Mesenchymal stem cell (in vitro differentiated cells and primary cell): ENCODE data around the gene ZNF853.

Experiments
- DNase-seq: peaks from one replicate; pipeline ENCODE4 v3.0.0-alpha.2; 2013
- H2AFZ ChIP-seq: one replicate; pipeline ENCODE4 v1.6.1; 2013; ENCODE audit warnings: low read depth, mild to moderate bottlenecking, control low read depth, inconsistent platforms, low read length, moderate library complexity
- H2AK5ac ChIP-seq: 2 replicates; pipeline ENCODE4 v1.6.1; 2013; ENCODE audit warnings: low read length, moderate library complexity, mild to moderate bottlenecking, inconsistent platforms; ENCODE audit not compliant: severe bottlenecking
- H2BK120ac ChIP-seq: one replicate; pipeline ENCODE4 v1.6.1; 2013; ENCODE audit warnings: low read depth, mild to moderate bottlenecking, inconsistent platforms, low read length, moderate library complexity
- H2BK12ac ChIP-seq, 2 experiments: one replicate each; pipeline ENCODE4 v1.6.1; 2013; ENCODE audit warnings: inconsistent platforms in 2 of 2, low read length in 2 of 2, mild to moderate bottlenecking in 2 of 2, moderate library complexity in 2 of 2, control low read depth in 1 of 2
- H2BK15ac ChIP-seq: one replicate; pipeline ENCODE4 v1.6.1; 2013; ENCODE audit warnings: mild to moderate bottlenecking, low read depth, inconsistent platforms; ENCODE audit not compliant: poor library complexity, severe bottlenecking
- H2BK5ac ChIP-seq: 2 replicates; pipeline ENCODE4 v1.6.1; 2013; ENCODE audit warnings: low read depth, mild to moderate bottlenecking, low read length, control low read depth, inconsistent platforms; ENCODE audit not compliant: poor library complexity, severe bottlenecking
- H3K14ac ChIP-seq, 2 experiments: one replicate each; pipeline ENCODE4 v1.6.1; 2013; ENCODE audit warnings: inconsistent platforms in 2 of 2, low read length in 2 of 2, control low read depth in 1 of 2, mild to moderate bottlenecking in 1 of 2, moderate library complexity in 1 of 2
- H3K18ac ChIP-seq, 2 experiments: one replicate each; pipeline ENCODE4 v1.6.1; 2013; ENCODE audit warnings: inconsistent platforms in 2 of 2, low read length in 2 of 2, control low read depth in 1 of 2, low read depth in 1 of 2, mild to moderate bottlenecking in 1 of 2
- H3K23ac ChIP-seq, 2 experiments: one replicate each; pipeline ENCODE4 v1.6.1; 2013; ENCODE audit warnings: inconsistent platforms in 2 of 2, low read length in 2 of 2, mild to moderate bottlenecking in 2 of 2, moderate library complexity in 2 of 2, control low read depth in 1 of 2
- H3K27ac ChIP-seq: 2 replicates; pipeline ENCODE4 v1.5.1; 2013; ENCODE audit warnings: mild to moderate bottlenecking, moderate library complexity, low read length, control low read depth, inconsistent platforms; ENCODE audit not compliant: poor library complexity, severe bottlenecking
- H3K27me3 ChIP-seq, 2 experiments: 2 replicates each; pipeline versions ENCODE4 v1.6.1 to v1.7.0; 2013; ENCODE audit warnings: low read length in 2 of 2, mild to moderate bottlenecking in 2 of 2, moderate library complexity in 2 of 2, control low read depth in 1 of 2, inconsistent platforms in 1 of 2; ENCODE audit not compliant: control insufficient read depth in 1 of 2, insufficient read depth in 1 of 2
- H3K36me3 ChIP-seq, 2 experiments: 2 replicates each; pipeline versions ENCODE4 v1.6.1 to v1.7.0; 2013; ENCODE audit warnings: low read length in 2 of 2, control low read depth in 1 of 2, inconsistent platforms in 1 of 2, low read depth in 1 of 2, mild to moderate bottlenecking in 1 of 2; ENCODE audit not compliant: insufficient read depth in 2 of 2, control insufficient read depth in 1 of 2
- H3K4ac ChIP-seq, 2 experiments: one replicate each; pipeline ENCODE4 v1.6.1; 2013; ENCODE audit warnings: inconsistent platforms in 2 of 2, low read length in 2 of 2, mild to moderate bottlenecking in 2 of 2, moderate library complexity in 2 of 2, control low read depth in 1 of 2, low read depth in 1 of 2
- H3K4me1 ChIP-seq: 2 replicates; pipeline ENCODE4 v1.6.1; 2013; ENCODE audit warnings: low read depth, low read length, control low read depth; ENCODE audit not compliant: control insufficient read depth, insufficient read depth
- H3K4me2 ChIP-seq: 2 replicates; pipeline ENCODE4 v1.6.1; 2013; ENCODE audit warnings: low read length, mild to moderate bottlenecking, inconsistent platforms; ENCODE audit not compliant: poor library complexity, severe bottlenecking
- H3K4me3 ChIP-seq, 2 experiments: 2 replicates each; pipeline versions ENCODE4 v1.5.1 to v1.7.0; 2013; ENCODE audit warnings: low read length in 2 of 2, mild to moderate bottlenecking in 2 of 2, control low read depth in 1 of 2, low read depth in 1 of 2; ENCODE audit not compliant: insufficient read depth in 1 of 2
- H3K79me1 ChIP-seq: replicated peaks from 2 replicates; pipeline ENCODE4 v1.6.1; 2013; ENCODE audit warnings: mild to moderate bottlenecking, control low read depth, low read length, inconsistent platforms; ENCODE audit not compliant: poor library complexity, severe bottlenecking
- H3K9ac ChIP-seq: 2 replicates; pipeline ENCODE4 v1.7.0; 2013; ENCODE audit warnings: mild to moderate bottlenecking, low read length, moderate library complexity
- H3K9me3 ChIP-seq: 2 replicates; pipeline ENCODE4 v1.7.0; 2013; ENCODE audit warnings: mild to moderate bottlenecking, low read length; ENCODE audit not compliant: control insufficient read depth
- H4K8ac ChIP-seq: one replicate; pipeline ENCODE4 v1.6.1; 2013; ENCODE audit warnings: inconsistent platforms, mild to moderate bottlenecking, low read length, moderate library complexity
- H4K91ac ChIP-seq: one replicate; pipeline ENCODE4 v1.6.1; 2013; ENCODE audit warnings: mild to moderate bottlenecking, low read length, inconsistent platforms
- WGBS: methylation state at CpG from one replicate; pipeline ENCODE4 v1.1.7; 2013; ENCODE audit warnings: mixed read lengths; 5-methylcytosine and 5-hydroxymethylcytosine counted together

The ZNF853 gene

GRCh38 chr7:6648815-6649104 is 33.4 kb downstream of the ZNF853 start:
- H2AK5ac ChIP-seq: no peak overlapping the region
- no peak overlapping the region for H3K18ac ChIP-seq
- H2BK5ac ChIP-seq: no peak overlapping the region
- H3K23ac ChIP-seq: no peak overlapping the region
- H4K8ac ChIP-seq: no peak overlapping the region
- H3K9ac ChIP-seq: no peak overlapping the region
- no peak overlapping the region for H3K4ac ChIP-seq
- no peaks in the 10 kb centered on the region for H3K4me1 ChIP-seq
- H3K36me3 ChIP-seq: peaks cover 77 to 97% of the 10 kb centered on the region in 2 experiments
- H3K79me1 ChIP-seq: peaks cover 56% of the 10 kb centered on the region
- H4K91ac ChIP-seq: no peak overlapping the region
- H3K4me2 ChIP-seq: no peak overlapping the region
- no peak overlapping the region for H2BK12ac ChIP-seq
- WGBS: 98% methylated on average over 5 of the region's 5 CpGs
- H2BK120ac ChIP-seq: no peak overlapping the region
- no peak overlapping the region for H3K27ac ChIP-seq
- H3K4me3 ChIP-seq: no peak overlapping the region
- H2BK15ac ChIP-seq: no peak overlapping the region
- no peaks in the 10 kb centered on the region for H3K27me3 ChIP-seq
- H2AFZ ChIP-seq: no peak overlapping the region
- DNase-seq: no peak
- H3K14ac ChIP-seq: no peak overlapping the region
- peaks cover 2% of the 10 kb centered on the region for H3K9me3 ChIP-seq

GRCh38 chr7:6649241-6649961 is 34.0 kb downstream of the ZNF853 start:
- Histone ChIP-seq H3K27ac (no peak overlapping the region), H3K79me1 (peaks cover 62% of the 10 kb centered on the region), H3K4me3 (no peak overlapping the region), H3K18ac (no peak overlapping the region), H3K14ac (no peak overlapping the region), H4K91ac (no peak overlapping the region), H3K4ac (no peak overlapping the region), H3K9ac (no peak overlapping the region), H2AK5ac (no peak overlapping the region), H2BK120ac (no peak overlapping the region), H3K9me3 (peaks cover 2% of the 10 kb centered on the region), H3K4me1 (no peaks in the 10 kb centered on the region), H2AFZ (no peak overlapping the region), H3K4me2 (no peak overlapping the region), H3K23ac (no peak overlapping the region), H2BK15ac (no peak overlapping the region), H2BK12ac (no peak overlapping the region), H3K36me3 (peaks cover 75 to 97% of the 10 kb centered on the region in 2 experiments), H4K8ac (no peak overlapping the region), H3K27me3 (no peaks in the 10 kb centered on the region), H2BK5ac (no peak overlapping the region)
- no peak for DNase-seq
- WGBS: 97% methylated on average over 12 of the region's 13 CpGs

- peaks cover 73 to 97% of the 10 kb centered on the region in 2 experiments for H3K36me3 ChIP-seq
- H3K23ac ChIP-seq: no peak overlapping the region
- H4K91ac ChIP-seq: no peak overlapping the region
- no peaks in the 10 kb centered on the region for H3K4me1 ChIP-seq
- H3K9me3 ChIP-seq: peaks cover 2% of the 10 kb centered on the region
- no peak overlapping the region for H3K18ac ChIP-seq
- no peak overlapping the region for H2BK5ac ChIP-seq
- no peak overlapping the region for H4K8ac ChIP-seq
- no peak overlapping the region for H2AFZ ChIP-seq
- no peak overlapping the region for H3K4ac ChIP-seq
- 98% methylated on average over 10 of the region's 10 CpGs for WGBS
- H3K4me2 ChIP-seq: no peak overlapping the region
- H2BK12ac ChIP-seq: no peak overlapping the region
- H3K27me3 ChIP-seq: no peaks in the 10 kb centered on the region
- no peak overlapping the region for H2AK5ac ChIP-seq
- DNase-seq: no peak
- no peak overlapping the region for H3K27ac ChIP-seq
- peaks cover 64% of the 10 kb centered on the region for H3K79me1 ChIP-seq
- no peak overlapping the region for H3K14ac ChIP-seq
- H3K9ac ChIP-seq: no peak overlapping the region
- H2BK15ac ChIP-seq: no peak overlapping the region
- no peak overlapping the region for H3K4me3 ChIP-seq
- H2BK120ac ChIP-seq: no peak overlapping the region
These were observed 34.7 kb downstream of the ZNF853 start for GRCh38 chr7:6650086-6650485.

- WGBS: 97% methylated on average over 12 of the region's 12 CpGs
- Histone ChIP-seq H2BK12ac (no peak overlapping the region), H3K4me1 (no peaks in the 10 kb centered on the region)
These were observed 35.2 kb downstream of the ZNF853 start for GRCh38 chr7:6650521-6651011.

More at GRCh38 chr7:6650521-6651011, 35.2 kb downstream of the ZNF853 start:
- peaks cover 77 to 99% of the 10 kb centered on the region in 2 experiments for H3K36me3 ChIP-seq
- H4K91ac ChIP-seq: no peak overlapping the region
- no peak overlapping the region for H3K4me2 ChIP-seq
- peaks cover 6% of the 10 kb centered on the region for H3K9me3 ChIP-seq
- H3K79me1 ChIP-seq: peaks cover 67% of the 10 kb centered on the region
- H2AFZ ChIP-seq: no peak overlapping the region
- no peaks in the 10 kb centered on the region for H3K27me3 ChIP-seq
- no peak overlapping the region for H3K18ac ChIP-seq
- no peak overlapping the region for H4K8ac ChIP-seq
- no peak overlapping the region for H2AK5ac ChIP-seq
- H2BK120ac ChIP-seq: no peak overlapping the region
- no peak for DNase-seq
- no peak overlapping the region for H3K23ac ChIP-seq
- no peak overlapping the region for H3K4ac ChIP-seq
- H3K9ac ChIP-seq: no peak overlapping the region
- no peak overlapping the region for H3K14ac ChIP-seq
- no peak overlapping the region for H2BK5ac ChIP-seq
- H2BK15ac ChIP-seq: no peak overlapping the region
- no peak overlapping the region for H3K27ac ChIP-seq
- no peak overlapping the region for H3K4me3 ChIP-seq
